HCT116 (cell line): Measurements from ENCODE around the gene CHD1. TPM values are rescaled to one million over a fixed set of nuclear protein-coding genes. Genes with fewer than 3 reads are reported as not detected.

ENCODE experiments used
- ATAC-seq: fragments of 200-7000 bp; cut with Tn5 transposase; 2 replicates; pipeline ENCODE4 v1.9.1; 2020; ENCODE audit warnings: mild to moderate bottlenecking, moderate library complexity
- BruUV-seq: library from RNA; stranded (reverse); fragments of 400-500 nt; replicated peaks from 2 replicates; lab custom pipeline; 2021; lab: Mats Ljungman, UMichigan
- CTCF ChIA-PET: fragments of 300-600 bp; sonication (Branson Sonifier 250); formaldehyde crosslinking; loops from one replicate; lab custom pipeline; 2021; ENCODE audit warnings: antibody characterized with exemption; lab: Charles Lee
- POLR2A ChIA-PET: fragments of 300-600, 350-600 bp; sonication (Branson Sonifier 250); formaldehyde crosslinking; loops from one replicate; lab custom pipeline; 2021; ENCODE audit warnings: antibody characterized with exemption; lab: Charles Lee
- RAD21 ChIA-PET, 2 experiments: fragments of 300-600 bp; sonication (Branson Sonifier 250); formaldehyde crosslinking; loops; one replicate each; lab custom pipeline; 2023; ENCODE audit warnings: low total read pairs in 2 of 2; ENCODE audit not compliant: uncharacterized antibody in 2 of 2, unreplicated experiment in 2 of 2, low non-redundant PET in 1 of 2; lab: Charles Lee
- DNase-seq: peaks from one replicate; pipeline ENCODE4 v3.0.0-alpha.2; 2010; ENCODE audit warnings: low read depth, low spot score
- H2AFZ ChIP-seq: fragments of 200-600 bp; shearing (Covaris generic), sonication (generic); 2 replicates; pipeline ENCODE4 v1.6.1; 2017; ENCODE audit warnings: low read depth, mixed run types, mixed read lengths, antibody characterized with exemption, low read length; ENCODE audit not compliant: poor library complexity, severe bottlenecking
- H3K27ac ChIP-seq: 2 replicates; pipeline ENCODE4 v1.5.1; 2012; ENCODE audit warnings: low read depth, low read length
- H3K27me3 ChIP-seq: fragments of 200-600 bp; sonication (generic); 2 replicates; pipeline ENCODE4 v1.6.1; 2016; ENCODE audit warnings: mixed run types, low read length, mixed read lengths; ENCODE audit not compliant: insufficient read depth
- H3K36me3 ChIP-seq, 2 experiments: fragments of 200-500 bp in 1 of 2; fragments of 200-600 bp in 1 of 2; sonication (Bioruptor generic) in 1 of 2; sonication (generic) in 1 of 2; 2 replicates each; pipeline versions ENCODE4 v1.5.1 to v1.6.1; 2014 to 2016; ENCODE audit warnings: low read length in 2 of 2, inconsistent platforms in 1 of 2, mixed read lengths in 1 of 2, mixed run types in 1 of 2; ENCODE audit not compliant: insufficient read depth in 2 of 2, control insufficient read depth in 1 of 2
- H3K4me1 ChIP-seq, 2 experiments: fragments of 200-600 bp in 1 of 2; sonication (generic) in 1 of 2; 2 replicates each; pipeline versions ENCODE4 v1.5.1 to v1.6.1; 2012 to 2017; ENCODE audit warnings: low read length in 2 of 2, inconsistent platforms in 1 of 2, mild to moderate bottlenecking in 1 of 2, mixed read lengths in 1 of 2, mixed run types in 1 of 2, moderate library complexity in 1 of 2; ENCODE audit not compliant: insufficient read depth in 2 of 2, control insufficient read depth in 1 of 2
- H3K4me2 ChIP-seq: fragments of 200-600 bp; sonication (generic); 2 replicates; pipeline ENCODE4 v1.6.1; 2017; ENCODE audit warnings: mixed run types, low read length, mixed read lengths
- H3K4me3 ChIP-seq, 2 experiments: fragments of 200-600 bp in 1 of 2; sonication (generic) in 1 of 2; replicated peaks in 1 of 2; 2 replicates each; pipeline ENCODE4 v1.5.1; 2011 to 2016; ENCODE audit warnings: low read length in 2 of 2, control low read depth in 1 of 2, low read depth in 1 of 2, mild to moderate bottlenecking in 1 of 2, mixed read lengths in 1 of 2, mixed run types in 1 of 2
- H3K79me2 ChIP-seq: fragments of 200-600 bp; sonication (generic); 2 replicates; pipeline ENCODE4 v1.6.1; 2017; ENCODE audit warnings: mild to moderate bottlenecking, mixed run types, low read length, moderate library complexity, mixed read lengths; ENCODE audit not compliant: insufficient read depth
- H3K9ac ChIP-seq: fragments of 200-600 bp; sonication (generic); 2 replicates; pipeline ENCODE4 v1.6.1; 2016; ENCODE audit warnings: low read length, mixed read lengths
- H3K9me2 ChIP-seq: fragments of 200-600 bp; sonication (generic), shearing (Covaris generic); 2 replicates; pipeline ENCODE4 v1.6.1; 2017; ENCODE audit warnings: mixed run types, mild to moderate bottlenecking, moderate library complexity; ENCODE audit not compliant: insufficient read depth
- H3K9me3 ChIP-seq, 2 experiments: fragments of 200-500 bp in 1 of 2; fragments of 200-600 bp in 1 of 2; sonication (Bioruptor generic) in 1 of 2; sonication (generic) in 1 of 2; 2 replicates each; pipeline ENCODE4 v1.6.1; 2014 to 2017; ENCODE audit warnings: low read length in 2 of 2, mixed read lengths in 2 of 2, inconsistent platforms in 1 of 2, low read depth in 1 of 2, mild to moderate bottlenecking in 1 of 2, mixed run types in 1 of 2, moderate library complexity in 1 of 2; ENCODE audit not compliant: control insufficient read depth in 1 of 2, insufficient read depth in 1 of 2
- H4K20me1 ChIP-seq: fragments of 200-600 bp; sonication (generic), shearing (Covaris generic); 2 replicates; pipeline ENCODE4 v1.6.1; 2017; ENCODE audit warnings: mixed run types, mild to moderate bottlenecking, moderate library complexity; ENCODE audit not compliant: insufficient read depth
- ATF3 ChIP-seq: IDR thresholded peaks from 2 replicates; pipeline ENCODE4 v1.6.1; 2012
- CBX3 ChIP-seq: IDR thresholded peaks from 2 replicates; pipeline ENCODE4 v1.6.1; 2012; ENCODE audit warnings: low read depth
- CEBPB ChIP-seq: IDR thresholded peaks from 2 replicates; pipeline ENCODE4 v1.6.1; 2012; ENCODE audit warnings: low read depth
- EGR1 ChIP-seq: IDR thresholded peaks from 2 replicates; pipeline ENCODE4 v1.6.1; 2012; ENCODE audit warnings: low read depth
- ELF1 ChIP-seq: IDR thresholded peaks from 2 replicates; pipeline ENCODE4 v1.6.1; 2012; ENCODE audit warnings: low read depth, borderline replicate concordance
- EZH2 ChIP-seq: fragments of 200-600 bp; sonication (generic); IDR thresholded peaks from 2 replicates; pipeline ENCODE4 v1.6.1; 2017; ENCODE audit warnings: antibody characterized with exemption, mixed run types
- FOSL1 ChIP-seq: IDR thresholded peaks from 2 replicates; pipeline ENCODE4 v1.6.1; 2012; ENCODE audit warnings: low read depth
- MAX ChIP-seq: IDR thresholded peaks from 2 replicates; pipeline ENCODE4 v1.6.1; 2012
- POLR2A ChIP-seq: IDR thresholded peaks from 2 replicates; pipeline ENCODE4 v1.7.0; 2011; ENCODE audit warnings: borderline replicate concordance; ENCODE audit not compliant: insufficient read depth, insufficient read length; ENCODE audit errors: extremely low read depth
- POLR2AphosphoS5 ChIP-seq: IDR thresholded peaks from 2 replicates; pipeline ENCODE4 v1.6.1; 2011; ENCODE audit warnings: mild to moderate bottlenecking, low read depth, low read length, moderate library complexity
- RAD21 ChIP-seq: IDR thresholded peaks from 2 replicates; pipeline ENCODE4 v1.6.1; 2012; ENCODE audit warnings: low read depth, mild to moderate bottlenecking
- REST ChIP-seq: IDR thresholded peaks from 2 replicates; pipeline ENCODE4 v1.6.1; 2012; ENCODE audit warnings: low read depth
- SIN3A ChIP-seq: IDR thresholded peaks from 2 replicates; pipeline ENCODE4 v1.6.1; 2012; ENCODE audit warnings: low read depth
- SP1 ChIP-seq: IDR thresholded peaks from 2 replicates; pipeline ENCODE4 v1.6.1; 2012; ENCODE audit warnings: low read depth
- SRF ChIP-seq: IDR thresholded peaks from 2 replicates; pipeline ENCODE4 v1.6.1; 2012; ENCODE audit warnings: low read depth
- TCF7L2 ChIP-seq: IDR thresholded peaks from 2 replicates; pipeline ENCODE4 v1.7.0; 2011; ENCODE audit warnings: borderline replicate concordance, inconsistent platforms; ENCODE audit not compliant: insufficient read depth, insufficient read length; ENCODE audit errors: extremely low read depth
- YY1 ChIP-seq: IDR thresholded peaks from 2 replicates; pipeline ENCODE4 v1.6.1; 2011; ENCODE audit warnings: low read length, low read depth, moderate library complexity, mild to moderate bottlenecking; ENCODE audit not compliant: insufficient replicate concordance; ENCODE audit errors: extremely low read depth
- ZBTB33 ChIP-seq: IDR thresholded peaks from 2 replicates; pipeline ENCODE4 v1.6.1; 2011; ENCODE audit warnings: mild to moderate bottlenecking, low read length, moderate library complexity; ENCODE audit not compliant: insufficient replicate concordance; ENCODE audit errors: extremely low read depth
- ZNF274 ChIP-seq: fragments of 200-500 bp; sonication (Bioruptor generic); IDR thresholded peaks from 2 replicates; pipeline ENCODE4 v1.6.1; 2014; ENCODE audit warnings: mild to moderate bottlenecking, low read depth, low read length, inconsistent platforms
- intact Hi-C: fragments of 100-400 bp; cut with micrococcal nuclease; formaldehyde crosslinking; loops from 2 replicates; pipeline ENCODE4 v1.10.0; 2022
- total RNA-seq: library from RNA; stranded (reverse); gene quantifications from one replicate; pipeline ENCODE4 v1.2.1, GENCODE V29; 2021; ENCODE audit not compliant: unreplicated experiment

The CHD1 gene
- total RNA-seq, 1 experiment from 2014 or later = 43.9 TPM

- TF ChIP-seq EZH2 (no peak), POLR2A (no peak), SIN3A (no peak), REST (no peak), ATF3 (no peak), CBX3 (no peak), RAD21 (no peak), POLR2AphosphoS5 (no peak), FOSL1 (no peak), ELF1 (no peak), TCF7L2 (no peak), SP1 (no peak), YY1 (no peak), ZBTB33 (no peak), SRF (no peak), EGR1 (no peak), CEBPB (no peak), MAX (no peak), ZNF274 (no peak)
- no peak overlapping the region for H3K4me3 ChIP-seq
- DNase-seq = no peak
- no peaks in the 10 kb centered on the region for H4K20me1 ChIP-seq
- no TSS peak for BruUV-seq
- H3K27ac ChIP-seq = no peak overlapping the region
- POLR2A ChIA-PET = no interaction called here
- H3K36me3 ChIP-seq = no peaks in the 10 kb centered on the region
- H3K79me2 ChIP-seq = no peaks in the 10 kb centered on the region
- no peak overlapping the region for H3K9ac ChIP-seq
- no peaks in the 10 kb centered on the region for H3K9me2 ChIP-seq
- no peaks in the 10 kb centered on the region for H3K4me1 ChIP-seq
- intact Hi-C loops = no loop called here
- CTCF ChIA-PET = no interaction called here
- no peak overlapping the region for H2AFZ ChIP-seq
- ATAC-seq = no peak
- peaks cover 3 to 9% of the 10 kb centered on the region in 2 experiments; a peak in 2 of 4 replicates for H3K9me3 ChIP-seq
- H3K4me2 ChIP-seq = no peak overlapping the region
- RAD21 ChIA-PET = no interaction called here
- H3K27me3 ChIP-seq = no peaks in the 10 kb centered on the region
Observed at GRCh38 chr5:98805070-98805469, 123.7 kb downstream of the CHD1 start.
